ENCODE measurements around the gene OR3A3.
"Not testable (repeated sequence)": the region's sequence is repeated elsewhere in the genome, so short reads cannot be mapped to it uniquely, and the experiment has no call there.

DNA sequence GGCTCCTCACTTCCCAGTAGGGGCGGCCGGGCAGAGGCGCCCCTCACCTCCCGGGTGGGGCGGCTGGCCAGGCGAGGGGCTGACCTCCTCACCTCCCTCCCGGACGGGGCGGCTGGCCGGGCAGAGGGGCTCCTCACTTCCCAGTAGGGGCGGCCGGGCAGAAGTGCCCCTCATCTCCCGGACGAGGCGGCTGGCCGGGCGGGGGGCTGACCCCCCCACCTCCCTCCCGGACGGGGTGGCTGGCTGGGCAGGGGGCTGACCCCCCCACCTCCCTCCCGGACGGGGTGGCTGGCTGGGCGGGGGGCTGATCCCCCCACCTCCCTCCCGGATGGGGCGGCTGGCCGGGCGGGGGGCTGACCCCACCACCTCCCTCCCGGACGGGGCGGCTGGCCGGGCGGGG is 40.0 kb upstream of the OR3A3 start:
- TF ChIP-seq, protein P1, sequence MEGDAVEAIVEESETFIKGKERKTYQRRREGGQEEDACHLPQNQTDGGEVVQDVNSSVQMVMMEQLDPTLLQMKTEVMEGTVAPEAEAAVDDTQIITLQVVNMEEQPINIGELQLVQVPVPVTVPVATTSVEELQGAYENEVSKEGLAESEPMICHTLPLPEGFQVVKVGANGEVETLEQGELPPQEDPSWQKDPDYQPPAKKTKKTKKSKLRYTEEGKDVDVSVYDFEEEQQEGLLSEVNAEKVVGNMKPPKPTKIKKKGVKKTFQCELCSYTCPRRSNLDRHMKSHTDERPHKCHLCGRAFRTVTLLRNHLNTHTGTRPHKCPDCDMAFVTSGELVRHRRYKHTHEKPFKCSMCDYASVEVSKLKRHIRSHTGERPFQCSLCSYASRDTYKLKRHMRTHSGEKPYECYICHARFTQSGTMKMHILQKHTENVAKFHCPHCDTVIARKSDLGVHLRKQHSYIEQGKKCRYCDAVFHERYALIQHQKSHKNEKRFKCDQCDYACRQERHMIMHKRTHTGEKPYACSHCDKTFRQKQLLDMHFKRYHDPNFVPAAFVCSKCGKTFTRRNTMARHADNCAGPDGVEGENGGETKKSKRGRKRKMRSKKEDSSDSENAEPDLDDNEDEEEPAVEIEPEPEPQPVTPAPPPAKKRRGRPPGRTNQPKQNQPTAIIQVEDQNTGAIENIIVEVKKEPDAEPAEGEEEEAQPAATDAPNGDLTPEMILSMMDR (conservative IDR thresholded peaks at IDR 0.05; ENCODE audit: low read depth in 2 of 2) = not testable (repeated sequence)
- TF ChIP-seq POLR2AphosphoS5 (IDR thresholded peaks at IDR 0.05; ENCODE audit: low read depth); EZH2 (IDR thresholded peaks at IDR 0.05; ENCODE audit: low read depth, unreplicated experiment); CREB1 (CRISPR knock-in tag; IDR thresholded peaks at IDR 0.05; ENCODE audit: low read depth); EZH2phosphoT487 (IDR thresholded peaks at IDR 0.05; ENCODE audit: unreplicated experiment): not testable (repeated sequence)
- TF ChIP-seq, protein P2, sequence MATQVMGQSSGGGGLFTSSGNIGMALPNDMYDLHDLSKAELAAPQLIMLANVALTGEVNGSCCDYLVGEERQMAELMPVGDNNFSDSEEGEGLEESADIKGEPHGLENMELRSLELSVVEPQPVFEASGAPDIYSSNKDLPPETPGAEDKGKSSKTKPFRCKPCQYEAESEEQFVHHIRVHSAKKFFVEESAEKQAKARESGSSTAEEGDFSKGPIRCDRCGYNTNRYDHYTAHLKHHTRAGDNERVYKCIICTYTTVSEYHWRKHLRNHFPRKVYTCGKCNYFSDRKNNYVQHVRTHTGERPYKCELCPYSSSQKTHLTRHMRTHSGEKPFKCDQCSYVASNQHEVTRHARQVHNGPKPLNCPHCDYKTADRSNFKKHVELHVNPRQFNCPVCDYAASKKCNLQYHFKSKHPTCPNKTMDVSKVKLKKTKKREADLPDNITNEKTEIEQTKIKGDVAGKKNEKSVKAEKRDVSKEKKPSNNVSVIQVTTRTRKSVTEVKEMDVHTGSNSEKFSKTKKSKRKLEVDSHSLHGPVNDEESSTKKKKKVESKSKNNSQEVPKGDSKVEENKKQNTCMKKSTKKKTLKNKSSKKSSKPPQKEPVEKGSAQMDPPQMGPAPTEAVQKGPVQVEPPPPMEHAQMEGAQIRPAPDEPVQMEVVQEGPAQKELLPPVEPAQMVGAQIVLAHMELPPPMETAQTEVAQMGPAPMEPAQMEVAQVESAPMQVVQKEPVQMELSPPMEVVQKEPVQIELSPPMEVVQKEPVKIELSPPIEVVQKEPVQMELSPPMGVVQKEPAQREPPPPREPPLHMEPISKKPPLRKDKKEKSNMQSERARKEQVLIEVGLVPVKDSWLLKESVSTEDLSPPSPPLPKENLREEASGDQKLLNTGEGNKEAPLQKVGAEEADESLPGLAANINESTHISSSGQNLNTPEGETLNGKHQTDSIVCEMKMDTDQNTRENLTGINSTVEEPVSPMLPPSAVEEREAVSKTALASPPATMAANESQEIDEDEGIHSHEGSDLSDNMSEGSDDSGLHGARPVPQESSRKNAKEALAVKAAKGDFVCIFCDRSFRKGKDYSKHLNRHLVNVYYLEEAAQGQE (IDR thresholded peaks at IDR 0.05; ENCODE audit: unreplicated experiment) = not testable (repeated sequence)

Measured in GM23338 (cell line).